GM21423 (cell line): ENCODE data around the gene IFNGR2.

ENCODE experiments used
- ATAC-seq: cut with Tn5 transposase; IDR thresholded peaks from one replicate; pipeline ENCODE4 v1.9.1; 2021; ENCODE audit warnings: mild to moderate bottlenecking, moderate library complexity; ENCODE audit not compliant: unreplicated experiment

The IFNGR2 gene

GRCh38 chr21:33480481-33481103, 77.4 kb downstream of the IFNGR2 start:
- ATAC-seq = no peak

GRCh38 chr21:33481314-33481943, 78.2 kb downstream of the IFNGR2 start:
- no peak for ATAC-seq
